Measurements from ENCODE around the gene ZNF768.

ZNF768 gene

DNA sequence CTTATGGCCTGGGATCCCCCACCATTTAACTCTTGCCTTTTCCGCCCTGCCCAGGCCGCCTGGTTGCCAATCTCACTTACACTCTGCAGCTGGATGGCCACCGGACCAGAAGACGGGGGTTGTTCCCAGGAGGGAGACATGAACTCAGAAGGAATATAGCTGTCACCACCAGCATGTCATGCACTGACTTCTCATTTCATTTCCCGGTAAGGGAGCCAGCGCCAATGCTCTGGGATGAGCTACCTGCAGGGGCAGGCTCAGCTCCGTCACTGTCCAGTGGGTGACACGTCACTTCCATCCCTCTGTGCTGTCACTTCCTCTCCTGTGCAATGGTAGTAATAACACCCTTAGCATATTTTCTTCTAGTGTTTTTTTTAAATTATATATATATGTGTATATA lies 27.1 kb downstream of the ZNF768 start:
- TF ChIP-seq, protein P1, sequence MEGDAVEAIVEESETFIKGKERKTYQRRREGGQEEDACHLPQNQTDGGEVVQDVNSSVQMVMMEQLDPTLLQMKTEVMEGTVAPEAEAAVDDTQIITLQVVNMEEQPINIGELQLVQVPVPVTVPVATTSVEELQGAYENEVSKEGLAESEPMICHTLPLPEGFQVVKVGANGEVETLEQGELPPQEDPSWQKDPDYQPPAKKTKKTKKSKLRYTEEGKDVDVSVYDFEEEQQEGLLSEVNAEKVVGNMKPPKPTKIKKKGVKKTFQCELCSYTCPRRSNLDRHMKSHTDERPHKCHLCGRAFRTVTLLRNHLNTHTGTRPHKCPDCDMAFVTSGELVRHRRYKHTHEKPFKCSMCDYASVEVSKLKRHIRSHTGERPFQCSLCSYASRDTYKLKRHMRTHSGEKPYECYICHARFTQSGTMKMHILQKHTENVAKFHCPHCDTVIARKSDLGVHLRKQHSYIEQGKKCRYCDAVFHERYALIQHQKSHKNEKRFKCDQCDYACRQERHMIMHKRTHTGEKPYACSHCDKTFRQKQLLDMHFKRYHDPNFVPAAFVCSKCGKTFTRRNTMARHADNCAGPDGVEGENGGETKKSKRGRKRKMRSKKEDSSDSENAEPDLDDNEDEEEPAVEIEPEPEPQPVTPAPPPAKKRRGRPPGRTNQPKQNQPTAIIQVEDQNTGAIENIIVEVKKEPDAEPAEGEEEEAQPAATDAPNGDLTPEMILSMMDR (IDR thresholded peaks at IDR 0.05; ENCODE audit: low read depth, low read length, poor library complexity, severe bottlenecking): no peak
- no peak for TF ChIP-seq EZH2phosphoT487 (IDR thresholded peaks at IDR 0.05; ENCODE audit: borderline replicate concordance, low read length)
- Histone ChIP-seq H3K27me3 (ENCODE audit: control insufficient read depth, low read length) (no peaks in the 10 kb centered on the region), H3K9me2 (replicated peaks; ENCODE audit: control insufficient read depth, low read length) (no peaks in the 10 kb centered on the region), H3K79me2 (ENCODE audit: control insufficient read depth, low read length) (no peaks in the 10 kb centered on the region; the same call in none of the 2 replicates), H3F3A (ENCODE audit: control insufficient read depth, insufficient read depth) (no peaks in the 10 kb centered on the region), H3K4me1 (ENCODE audit: control insufficient read depth, low read length) (no peaks in the 10 kb centered on the region), H3K4me2 (ENCODE audit: low read length) (no peak overlapping the region), H4K20me1 (ENCODE audit: control insufficient read depth, insufficient read depth, low read depth, low read length) (no peaks in the 10 kb centered on the region), H3K4me3 (ENCODE audit: low read length) (no peak overlapping the region), H3K36me3 (ENCODE audit: control insufficient read depth, low read length) (peaks cover 68% of the 10 kb centered on the region), H3K9me3 (ENCODE audit: control insufficient read depth, insufficient read depth, low read length) (no peaks in the 10 kb centered on the region), H3K27ac (ENCODE audit: low read depth, low read length) (no peak overlapping the region)

GRCh38 chr16:30494709-30495108 lies 31.7 kb downstream of the ZNF768 start:
- Histone ChIP-seq H3K27me3 (ENCODE audit: control insufficient read depth, low read length) (no peaks in the 10 kb centered on the region), H3K36me3 (ENCODE audit: control insufficient read depth, low read length) (peaks cover 80% of the 10 kb centered on the region), H3K9me2 (replicated peaks; ENCODE audit: control insufficient read depth, low read length) (no peaks in the 10 kb centered on the region), H3K9me3 (ENCODE audit: control insufficient read depth, insufficient read depth, low read length) (no peaks in the 10 kb centered on the region), H3K79me2 (ENCODE audit: control insufficient read depth, low read length) (peaks cover 4% of the 10 kb centered on the region; the same call in 1 of the 2 replicates), H3K27ac (ENCODE audit: low read depth, low read length) (no peak overlapping the region), H3K4me3 (ENCODE audit: low read length) (no peak overlapping the region), H4K20me1 (ENCODE audit: control insufficient read depth, insufficient read depth, low read depth, low read length) (no peaks in the 10 kb centered on the region), H3K4me2 (ENCODE audit: low read length) (no peak overlapping the region), H3K4me1 (ENCODE audit: control insufficient read depth, low read length) (no peaks in the 10 kb centered on the region), H3F3A (ENCODE audit: control insufficient read depth, insufficient read depth) (peaks cover 5% of the 10 kb centered on the region; the same call in 1 of the 2 replicates)
- no peak for TF ChIP-seq EZH2phosphoT487 (IDR thresholded peaks at IDR 0.05; ENCODE audit: borderline replicate concordance, low read length)

- Histone ChIP-seq H3K9me2 (replicated peaks; ENCODE audit: control insufficient read depth, low read length) (no peaks in the 10 kb centered on the region), H3K9me3 (ENCODE audit: control insufficient read depth, insufficient read depth, low read length) (no peaks in the 10 kb centered on the region), H3K27ac (ENCODE audit: low read depth, low read length) (no peak overlapping the region), H3K4me2 (ENCODE audit: low read length) (no peak overlapping the region), H4K20me1 (ENCODE audit: control insufficient read depth, insufficient read depth, low read depth, low read length) (no peaks in the 10 kb centered on the region), H3K36me3 (ENCODE audit: control insufficient read depth, low read length) (peaks cover 83% of the 10 kb centered on the region), H3K4me1 (ENCODE audit: control insufficient read depth, low read length) (no peaks in the 10 kb centered on the region), H3K4me3 (ENCODE audit: low read length) (no peak overlapping the region), H3K27me3 (ENCODE audit: control insufficient read depth, low read length) (no peaks in the 10 kb centered on the region), H3K79me2 (ENCODE audit: control insufficient read depth, low read length) (peaks cover 4% of the 10 kb centered on the region; the same call in 1 of the 2 replicates), H3F3A (ENCODE audit: control insufficient read depth, insufficient read depth) (peaks cover 5% of the 10 kb centered on the region; the same call in 1 of the 2 replicates)
- TF ChIP-seq, protein P1 (IDR thresholded peaks at IDR 0.05; ENCODE audit: low read depth, low read length, poor library complexity, severe bottlenecking): no peak
- no peak for TF ChIP-seq EZH2phosphoT487 (IDR thresholded peaks at IDR 0.05; ENCODE audit: borderline replicate concordance, low read length)
These were observed 32.4 kb downstream of the ZNF768 start for GRCh38 chr16:30493941-30494488.

- H3K27me3 ChIP-seq (ENCODE audit: control insufficient read depth, low read length): no peaks in the 10 kb centered on the region
- no peak overlapping the region for H3K4me2 ChIP-seq (ENCODE audit: low read length)
- no peaks in the 10 kb centered on the region for H3K4me1 ChIP-seq (ENCODE audit: control insufficient read depth, low read length)
- H3K36me3 ChIP-seq (ENCODE audit: control insufficient read depth, low read length): peaks cover 83% of the 10 kb centered on the region
- H4K20me1 ChIP-seq (ENCODE audit: control insufficient read depth, insufficient read depth, low read depth, low read length): no peaks in the 10 kb centered on the region
- H3K9me2 ChIP-seq (replicated peaks; ENCODE audit: control insufficient read depth, low read length): no peaks in the 10 kb centered on the region
- H3K27ac ChIP-seq (ENCODE audit: low read depth, low read length): no peak overlapping the region
- 0 out of 2 replicates have a peak, but pooled peaks cover 4% of the 10 kb centered on the region for H3K79me2 ChIP-seq (ENCODE audit: control insufficient read depth, low read length)
- H3K4me3 ChIP-seq (ENCODE audit: low read length): no peak overlapping the region
- no peak for TF ChIP-seq EZH2phosphoT487 (IDR thresholded peaks at IDR 0.05; ENCODE audit: borderline replicate concordance, low read length)
- TF ChIP-seq, protein P1 (IDR thresholded peaks at IDR 0.05; ENCODE audit: low read depth, low read length, poor library complexity, severe bottlenecking): no peak
- peaks cover 5% of the 10 kb centered on the region; the same call in 1 of the 2 replicates for H3F3A ChIP-seq (ENCODE audit: control insufficient read depth, insufficient read depth)
- no peaks in the 10 kb centered on the region for H3K9me3 ChIP-seq (ENCODE audit: control insufficient read depth, insufficient read depth, low read length)
These were observed 34.5 kb downstream of the ZNF768 start for GRCh38 chr16:30491744-30492308.
